IPS DF 4.7 (cell line): ENCODE measurements around the gene OR5B3.
"Not testable (repeated sequence)": the region's sequence is repeated elsewhere in the genome, so short reads cannot be mapped to it uniquely, and the experiment has no call there.

Experiments used
- DNase-seq: peaks from one replicate; pipeline ENCODE4 v3.0.0-alpha.2; 2013; ENCODE audit warnings: low spot score; ENCODE audit errors: extremely low read depth

Gene OR5B3

GRCh38 chr11:58406774-58407173 lies at the start of gene OR5B3:
Gene OR5B3, minus strand, starts transcription at chr11:58406874. Its CDS starts 3,465 bp downstream, at chr11:58403409.
- no peak for DNase-seq

DNA sequence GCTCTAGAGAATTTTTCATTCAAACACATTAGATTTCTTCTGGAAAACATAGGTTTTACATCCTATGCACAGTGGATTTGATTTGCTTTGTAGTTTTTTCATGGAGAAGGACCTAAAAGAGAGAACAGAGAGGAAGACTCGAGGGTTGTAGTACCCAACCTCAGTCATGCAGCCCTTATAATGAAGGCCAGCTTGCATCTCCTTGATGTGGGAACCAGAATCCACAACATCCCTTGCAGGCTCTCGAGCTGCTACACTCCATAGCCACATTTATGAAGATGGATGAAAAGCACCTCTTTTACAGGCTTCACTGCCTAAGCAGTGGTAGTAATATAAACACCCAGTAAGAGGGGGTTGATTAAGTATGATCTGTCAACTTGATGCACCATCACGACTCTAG lies 44.9 kb upstream of the OR5B3 start:
- DNase-seq: no peak

DNA sequence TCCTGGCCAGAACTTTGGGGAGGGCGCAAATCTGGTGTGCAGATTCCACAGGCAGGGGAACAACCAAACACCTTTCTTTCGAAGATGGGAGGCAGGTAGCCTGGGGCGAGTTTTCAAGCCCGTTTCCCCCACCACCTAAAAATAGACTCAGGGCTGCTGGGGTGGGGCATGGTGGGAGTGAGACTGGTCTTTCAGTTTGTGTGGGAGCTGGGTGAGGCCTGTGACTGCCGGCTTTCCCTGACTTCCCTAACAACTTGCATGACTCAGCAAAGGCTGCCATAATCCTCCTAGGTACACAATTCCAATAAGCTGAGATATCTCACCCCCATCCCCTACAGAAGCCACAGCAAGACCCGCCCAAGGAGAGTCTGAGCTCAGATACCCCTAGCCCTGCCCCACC lies 39.6 kb upstream of the OR5B3 start:
- DNase-seq: no peak

DNA sequence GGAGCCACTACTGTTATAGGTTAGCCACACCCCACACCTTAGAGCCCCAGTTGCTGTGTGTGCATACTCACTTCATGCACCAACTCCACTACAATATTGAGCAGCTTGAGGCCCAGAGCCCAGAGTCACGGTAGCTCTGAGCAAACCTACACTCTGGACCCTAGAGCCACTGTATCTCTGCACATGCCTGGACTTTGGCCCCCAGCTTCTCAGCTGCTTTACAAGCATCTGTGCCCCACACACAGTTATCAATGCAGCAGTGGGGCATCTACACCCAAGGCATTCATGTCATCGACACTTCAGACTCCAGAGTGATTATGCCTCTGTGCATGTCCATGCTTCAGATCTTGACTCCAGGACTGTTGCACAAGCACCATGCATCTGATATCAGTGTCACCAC lies 37.6 kb upstream of the OR5B3 start:
- DNase-seq: no peak

GRCh38 chr11:58442136-58442535 lies 35.5 kb upstream of the OR5B3 start, which contains the start of gene OR5B12:
Gene OR5B12, minus strand, starts transcription at chr11:58442236. Its CDS starts 2,085 bp downstream, at chr11:58440151.
- DNase-seq: no peak

DNA sequence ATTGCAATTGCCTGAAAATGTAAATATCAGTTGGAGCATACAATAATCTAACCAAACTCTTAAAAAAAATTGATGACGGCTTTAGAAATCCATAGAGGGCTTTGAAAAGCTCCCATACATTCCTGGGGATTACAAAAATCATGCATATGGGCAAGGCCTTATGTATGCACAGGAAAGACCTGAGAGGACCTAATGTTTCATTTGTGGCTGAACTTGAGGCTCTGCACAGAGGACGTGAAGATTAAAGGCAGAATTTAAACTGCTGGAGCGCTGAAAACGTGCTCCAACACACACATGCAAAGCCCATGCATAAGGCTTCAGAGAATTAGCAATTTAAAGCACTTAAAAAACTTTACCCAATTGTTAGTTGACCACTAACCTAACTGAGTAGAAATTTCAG lies 31.8 kb upstream of the OR5B3 start:
- no peak for DNase-seq

DNA sequence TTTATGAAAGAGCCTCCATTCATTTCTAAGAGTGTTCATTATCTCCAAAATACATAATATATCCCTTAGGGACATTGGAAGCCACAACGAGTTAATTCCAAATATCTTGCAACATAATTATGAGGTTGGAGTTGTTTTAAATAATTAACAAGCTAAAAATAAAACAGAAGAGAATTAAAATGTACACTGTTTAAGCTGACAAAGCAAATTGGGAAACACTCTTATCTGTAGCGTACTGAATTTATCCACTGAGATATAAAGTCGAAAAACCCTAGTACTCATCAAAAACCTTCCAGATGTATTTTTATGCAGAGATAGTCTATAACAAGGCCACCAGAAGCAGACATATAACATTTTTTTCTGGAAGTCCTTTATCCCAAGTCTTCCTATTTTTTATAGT lies 27.5 kb upstream of the OR5B3 start:
- DNase-seq: no peak

DNA sequence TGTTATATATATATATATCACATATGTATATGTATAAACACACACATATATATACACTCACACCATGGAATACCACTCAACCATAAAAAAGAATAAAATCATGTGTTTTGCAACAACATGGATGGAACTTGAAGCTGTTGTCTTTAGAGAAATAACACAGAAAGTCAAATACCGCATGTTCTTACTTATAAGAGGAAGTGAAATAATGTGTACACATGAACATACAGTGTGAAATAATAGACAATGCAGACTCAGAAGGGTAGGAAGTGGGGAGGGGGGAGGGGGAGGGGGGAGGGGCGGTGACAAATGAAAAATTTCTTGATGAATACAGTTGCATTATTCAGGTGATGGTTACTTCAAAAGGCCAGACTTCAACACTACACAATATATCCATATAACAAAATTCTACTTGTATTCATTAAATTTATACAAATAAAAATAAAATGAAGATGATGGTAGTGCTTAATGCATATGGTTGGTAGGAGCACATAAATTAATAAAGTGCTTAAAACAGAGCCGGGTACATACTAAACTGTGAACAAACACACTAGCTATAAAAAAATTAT lies 27.0 kb upstream of the OR5B3 start:
- DNase-seq: no peak

DNA sequence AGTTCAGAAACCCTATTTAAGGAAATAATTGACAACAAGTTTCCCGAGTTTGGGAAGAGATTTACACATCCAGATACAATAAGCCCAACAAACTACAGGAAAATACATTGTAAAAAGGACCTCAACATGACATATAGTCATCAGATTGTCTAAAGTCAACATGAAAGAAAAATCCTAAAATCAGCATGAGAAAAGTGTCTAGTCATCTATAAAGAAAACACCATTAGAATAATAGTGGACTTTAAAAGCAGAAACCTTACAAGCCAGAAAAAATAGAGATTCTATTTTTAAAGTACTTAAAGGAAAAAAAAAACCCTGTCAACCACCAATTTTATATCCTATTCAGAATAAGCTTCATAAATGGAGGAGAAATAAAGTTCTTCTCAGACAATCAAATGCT lies 22.6 kb upstream of the OR5B3 start:
- no peak for DNase-seq

DNA sequence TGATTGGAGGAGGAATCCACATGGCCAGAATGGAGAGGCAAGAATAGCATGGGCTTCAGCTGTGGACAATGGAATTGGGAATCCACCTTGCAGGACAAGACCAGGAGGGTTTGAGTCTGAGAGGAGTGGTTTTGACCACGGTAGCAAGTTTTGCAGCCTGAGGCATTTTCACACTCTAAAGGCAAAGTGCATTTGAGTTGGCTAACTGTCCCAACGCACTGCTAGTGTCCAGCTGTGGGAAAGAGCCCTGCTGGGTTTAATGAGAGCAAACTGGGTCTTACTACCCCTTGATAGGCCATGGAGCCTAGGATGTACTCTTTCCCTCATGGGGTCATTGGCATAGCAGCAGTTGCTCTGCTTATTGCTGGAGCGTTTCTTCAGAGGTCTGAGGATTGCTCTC lies 21.3 kb upstream of the OR5B3 start, which contains the start of gene OR5B2:
Gene OR5B2, minus strand, starts transcription at position 101 of the 400 bp plus-strand sequence. CDS start 4,860 bp downstream, outside the sequence.
- no peak for DNase-seq

GRCh38 chr11:58399622-58400021 lies 7.1 kb downstream of the OR5B3 start:
- DNase-seq: not testable (repeated sequence)

GRCh38 chr11:58395581-58395980 lies 11.1 kb downstream of the OR5B3 start:
- DNase-seq: no peak

GRCh38 chr11:58394195-58394594 lies 12.5 kb downstream of the OR5B3 start:
- DNase-seq: no peak

- DNase-seq: no peak
Measured at GRCh38 chr11:58392746-58393145, 13.9 kb downstream of the OR5B3 start.

DNA sequence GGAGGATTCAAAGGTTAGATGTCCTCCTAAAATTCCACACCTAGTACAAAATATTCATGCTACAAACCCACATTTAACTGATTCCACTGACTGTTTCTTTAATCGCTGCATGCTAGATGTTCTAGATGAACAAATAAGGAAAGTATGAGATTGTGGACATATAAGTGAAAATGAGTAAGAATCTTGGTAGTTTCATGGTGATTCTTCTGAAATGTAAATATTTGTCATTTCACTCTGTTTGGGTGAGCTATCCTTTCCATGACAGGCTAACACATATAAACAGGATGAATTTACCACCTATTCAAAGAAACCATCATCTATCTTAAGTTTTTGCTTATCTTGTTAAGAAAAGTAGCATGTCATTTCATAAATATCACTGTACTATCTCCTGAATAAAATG lies 14.8 kb downstream of the OR5B3 start:
- DNase-seq: no peak

DNA sequence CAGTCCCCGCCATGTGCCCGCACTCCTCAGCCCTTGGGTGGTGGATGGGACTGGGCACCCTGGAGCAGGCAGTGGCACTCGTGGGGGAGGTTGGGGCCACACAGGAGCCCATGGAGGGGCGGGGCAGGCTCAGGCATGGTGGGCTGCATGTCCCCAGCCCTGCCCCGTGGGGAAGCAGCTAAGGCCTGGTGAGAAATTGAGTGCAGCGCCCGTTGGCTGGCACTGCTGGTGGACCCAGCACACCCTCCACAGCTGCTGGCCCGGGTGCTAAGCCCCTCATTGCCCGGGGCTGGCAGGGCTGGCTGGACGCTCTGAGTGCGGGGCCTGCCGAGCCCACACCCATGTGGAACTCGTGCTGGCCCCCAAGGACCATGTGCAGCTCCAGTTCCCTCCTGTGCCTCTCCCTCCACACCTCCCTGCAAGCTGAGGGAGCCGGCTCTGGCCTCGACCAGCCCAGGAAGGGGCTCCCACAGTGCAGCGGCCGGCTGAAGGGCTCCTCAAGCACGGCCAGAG lies 16.1 kb downstream of the OR5B3 start:
- no peak for DNase-seq

DNA sequence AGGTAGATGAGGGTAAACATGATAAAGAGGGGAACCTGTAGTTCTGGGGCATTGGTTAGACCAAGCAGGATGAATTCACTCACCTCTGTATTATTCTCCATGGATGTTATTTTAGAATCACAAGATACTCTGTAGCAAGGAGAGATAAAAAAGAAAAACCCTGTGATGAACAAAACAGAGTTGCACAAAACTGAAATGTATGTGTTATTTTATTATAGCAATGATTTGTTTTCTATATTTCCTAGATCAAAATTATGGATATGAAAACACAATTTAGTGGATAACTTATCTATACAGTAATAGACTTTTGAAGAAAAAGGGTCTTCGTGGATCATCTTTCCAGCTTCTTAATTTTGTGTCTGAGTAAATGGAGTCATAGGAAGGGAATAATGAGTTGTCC lies 47.7 kb downstream of the OR5B3 start, which contains the start of gene OR5B17:
Gene OR5B17, minus strand, starts transcription at position 101 of the 400 bp plus-strand sequence. Its CDS starts 0 bp downstream, at position 101.
- no peak for DNase-seq

GRCh38 chr11:58354727-58355126 lies 51.9 kb downstream of the OR5B3 start:
- no peak for DNase-seq
